Epidermal melanocyte (primary cell): ENCODE results near the gene DCX.

ENCODE experiments used
- DNase-seq: peaks from one replicate; pipeline ENCODE4 v3.0.0; 2011; ENCODE audit warnings: low spot score; ENCODE audit not compliant: insufficient read length

The DCX gene

DNA sequence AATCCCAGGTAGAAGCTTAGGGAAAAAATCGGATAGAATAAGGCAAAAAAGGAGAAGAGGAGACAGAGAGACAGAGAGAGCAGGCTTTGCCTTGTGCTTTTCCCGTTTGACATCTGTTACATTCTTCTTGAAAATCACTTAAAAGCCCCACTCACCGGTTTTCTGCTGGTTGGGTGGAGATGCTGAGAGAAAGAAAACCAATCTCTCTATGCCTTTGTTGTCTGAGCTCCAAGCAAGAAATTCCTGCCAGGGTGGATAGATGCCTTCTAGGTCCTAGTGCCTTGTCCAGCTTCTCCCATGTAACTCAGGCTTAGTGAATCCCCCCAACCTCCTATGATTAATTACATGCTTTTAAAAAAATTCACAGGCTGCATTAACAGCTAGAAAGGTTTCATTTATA, at the start of gene DCX:
Gene DCX (minus strand): TSS at position 210 of the 400 bp plus-strand sequence. CDS start 1,794 bp downstream, outside the sequence.
- no peak for DNase-seq

DNA sequence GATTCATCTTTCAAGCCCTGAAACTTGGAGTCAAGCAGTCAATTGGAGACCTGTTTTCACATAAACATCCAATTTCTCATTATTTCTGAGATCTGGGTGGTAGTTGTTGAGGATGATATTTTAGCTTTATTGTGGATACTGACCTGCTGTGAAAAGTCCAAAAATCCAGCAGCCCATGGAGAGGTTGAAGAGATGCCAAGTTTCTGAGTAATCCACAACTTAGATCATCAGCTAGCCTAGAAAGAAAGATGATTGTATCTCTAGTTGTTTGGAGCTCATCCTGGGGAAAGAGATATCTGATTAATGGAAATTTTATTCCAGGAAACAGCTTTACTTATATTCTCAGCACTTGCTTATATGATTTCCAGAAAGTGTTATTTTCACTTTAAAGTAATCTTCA, 48.6 kb upstream of the DCX start:
- DNase-seq = no peak

- DNase-seq = no peak
Measured at GRCh38 chrX:111447298-111447697, 35.3 kb upstream of the DCX start.

GRCh38 chrX:111445485-111445884, 33.5 kb upstream of the DCX start:
- no peak for DNase-seq

- no peak for DNase-seq
Measured at GRCh38 chrX:111444881-111445280, 32.9 kb upstream of the DCX start.

- no peak for DNase-seq
Measured at GRCh38 chrX:111443946-111444345, 32.0 kb upstream of the DCX start.

- DNase-seq = no peak
Measured at GRCh38 chrX:111442791-111443190, 30.8 kb upstream of the DCX start.

GRCh38 chrX:111435469-111435868, 23.5 kb upstream of the DCX start:
- DNase-seq = no peak

DNA sequence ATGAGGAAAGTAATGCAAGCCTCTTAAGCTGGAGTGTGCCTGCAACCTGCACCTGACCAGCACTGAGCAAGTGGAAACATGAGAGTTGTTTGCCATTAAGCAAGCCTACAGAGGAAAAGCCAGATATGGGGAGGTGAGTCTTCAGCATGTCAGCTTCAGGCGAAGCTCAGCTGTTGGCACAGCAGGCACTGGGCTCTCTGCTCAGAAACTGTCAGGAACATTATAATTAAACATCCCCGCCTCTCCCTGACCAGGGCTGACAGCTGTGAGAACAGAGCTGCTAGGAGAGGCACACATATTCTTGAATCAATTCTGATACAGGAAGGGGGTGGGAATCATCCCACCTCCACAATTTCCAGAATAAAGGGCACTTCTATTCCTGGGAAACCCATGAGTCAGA, 19.0 kb upstream of the DCX start:
- no peak for DNase-seq

GRCh38 chrX:111411557-111411956, 435 bp downstream of the DCX start:
- no peak for DNase-seq

GRCh38 chrX:111410590-111411078, 1.4 kb downstream of the DCX start:
- no peak for DNase-seq

DNA sequence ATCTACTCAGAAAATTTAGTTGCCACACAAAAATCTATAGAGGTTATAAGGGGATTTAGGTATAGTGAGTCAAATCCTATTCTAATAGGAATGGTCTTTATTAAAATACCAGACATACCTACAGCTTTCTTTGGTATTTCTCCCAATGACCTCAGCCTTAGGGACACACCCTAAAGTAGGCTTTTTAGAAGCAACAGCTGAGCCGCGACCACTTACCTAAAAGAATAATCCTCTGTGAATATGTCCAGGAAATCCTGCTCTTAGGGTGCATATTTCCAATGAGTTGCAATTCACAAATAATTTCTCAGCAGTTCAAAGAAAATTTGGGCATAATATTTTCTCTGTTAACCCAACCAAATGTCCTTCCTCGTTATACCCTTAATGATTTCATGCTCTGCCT, 2.7 kb downstream of the DCX start:
- no peak for DNase-seq

GRCh38 chrX:111407948-111408347, 4.0 kb downstream of the DCX start:
- DNase-seq = no peak

GRCh38 chrX:111402344-111402743, 9.6 kb downstream of the DCX start:
- no peak for DNase-seq

- DNase-seq = no peak
Measured at GRCh38 chrX:111395149-111395548, 16.8 kb downstream of the DCX start.

GRCh38 chrX:111394569-111394968, 17.4 kb downstream of the DCX start:
- DNase-seq = no peak

- DNase-seq = no peak
Measured at GRCh38 chrX:111387470-111388070, 24.4 kb downstream of the DCX start.

- no peak for DNase-seq
Measured at GRCh38 chrX:111386615-111387233, 25.3 kb downstream of the DCX start.

DNA sequence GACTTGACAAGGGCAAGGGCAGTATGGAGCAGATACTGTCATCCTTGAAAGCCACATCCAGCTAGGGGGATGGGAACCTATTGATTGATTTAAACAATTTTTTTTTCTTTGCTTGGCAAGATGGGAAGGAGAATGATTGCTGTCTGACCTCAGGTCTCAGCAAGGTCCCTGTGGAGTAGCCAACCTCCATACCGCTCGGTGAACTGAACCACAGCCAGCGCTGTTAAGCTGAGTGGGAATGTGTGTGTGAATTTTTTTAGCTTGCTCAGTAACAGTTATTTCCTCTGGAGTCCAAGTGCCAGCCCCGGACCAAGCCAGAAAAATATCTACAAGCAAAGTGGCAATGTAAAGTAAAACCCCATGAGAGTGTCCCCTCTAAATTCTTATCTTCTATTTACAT, 25.9 kb downstream of the DCX start:
- DNase-seq = no peak

DNA sequence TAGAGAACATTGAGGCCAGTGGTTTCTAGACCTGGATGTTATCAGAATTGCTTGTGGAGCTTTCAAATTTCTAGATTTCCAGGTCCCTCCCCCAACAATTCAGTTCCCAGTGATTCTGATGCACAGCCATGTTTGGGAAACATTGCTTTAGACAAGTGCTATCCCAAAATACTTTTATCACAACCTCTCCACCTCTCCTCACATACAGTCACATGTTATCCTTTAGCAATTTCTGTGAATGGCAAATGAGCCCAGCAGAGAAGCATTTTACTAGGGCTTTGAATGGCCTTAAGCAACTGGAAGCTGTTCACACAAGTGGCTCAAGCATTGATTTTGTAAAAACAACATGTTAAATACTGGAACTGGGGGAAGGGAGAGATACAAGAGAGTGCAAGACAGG, 29.7 kb downstream of the DCX start:
- DNase-seq = no peak

DNA sequence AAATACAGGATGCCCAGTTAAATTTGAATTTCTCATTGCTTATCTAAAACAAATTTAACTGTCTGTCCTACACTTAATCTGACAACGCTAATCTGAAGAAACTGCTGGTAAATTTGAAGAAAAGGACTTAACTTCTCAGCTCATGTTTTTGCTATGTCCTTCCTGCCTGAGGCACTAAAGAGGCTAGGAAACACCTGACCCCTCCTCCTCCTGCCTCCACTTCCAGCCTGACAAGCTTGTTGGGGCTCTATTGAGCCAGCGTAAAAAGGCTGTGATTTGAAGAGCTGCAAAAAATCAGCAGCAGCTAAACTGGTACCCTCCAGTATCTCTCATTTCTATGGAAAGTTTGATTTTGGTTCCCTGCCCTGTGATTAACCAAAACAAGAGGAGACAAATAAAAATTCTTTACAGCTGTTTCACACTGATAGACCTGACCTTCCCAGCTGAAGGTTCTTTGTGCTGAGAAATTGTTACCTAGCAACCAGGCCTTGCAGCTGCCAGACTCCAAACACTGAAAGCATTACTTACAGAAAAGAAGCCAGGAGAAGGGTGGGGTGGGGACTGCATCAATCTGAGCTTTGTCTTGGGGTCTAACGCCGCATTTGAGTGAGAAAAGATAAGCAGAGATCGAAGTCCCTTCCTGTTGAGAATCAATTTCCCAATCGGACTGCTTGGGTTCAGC, 35.0 kb downstream of the DCX start:
- DNase-seq = no peak

GRCh38 chrX:111376486-111376885, 35.5 kb downstream of the DCX start:
- DNase-seq = no peak

DNA sequence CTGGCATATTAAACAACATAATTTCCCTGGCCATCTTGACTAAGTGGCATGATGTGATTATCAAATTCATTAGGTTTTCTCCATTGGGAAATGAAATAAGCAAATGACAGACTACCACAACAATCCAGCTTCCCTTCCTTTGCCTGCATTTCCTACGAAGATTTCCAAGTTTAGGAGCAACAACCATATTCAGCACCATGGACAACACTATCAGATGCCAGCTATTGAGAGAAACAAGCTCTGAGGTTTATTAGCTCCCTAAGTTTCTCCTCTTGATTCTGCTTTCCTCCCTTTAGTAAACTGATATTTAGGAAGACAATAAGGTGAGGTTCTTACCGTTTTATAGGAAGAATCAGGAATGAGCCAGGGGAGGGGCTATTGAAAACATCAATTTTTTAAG, 36.2 kb downstream of the DCX start:
- DNase-seq = no peak
